ENCODE data around the gene NRDC. TPM values are rescaled to one million over a fixed set of nuclear protein-coding genes. Genes with fewer than 3 reads are reported as not detected.

Gene NRDC
- total RNA-seq, 1 experiment from 2014 or later, result 147 TPM

GRCh38 chr1:51859333-51859732 is 19.2 kb downstream of the NRDC start:
- TF ChIP-seq CTCF (conservative IDR thresholded peaks at IDR 0.05), result no peak
- H2AK5ac ChIP-seq (ENCODE audit: insufficient read length, low read length), result no peak overlapping the region
- peak overlapping the region; percentile 36 for H3K4me2 ChIP-seq (ENCODE audit: insufficient read depth, insufficient read length, low read length)

More at GRCh38 chr1:51859333-51859732, 19.2 kb downstream of the NRDC start:
- H3K18ac ChIP-seq (ENCODE audit: insufficient read length, low read depth, low read length), result no peak overlapping the region
- H3K9ac ChIP-seq (ENCODE audit: extremely low read depth, insufficient read length, low read length), result no peak overlapping the region
- H3K9me3 ChIP-seq (ENCODE audit: control insufficient read depth, low read depth, low read length), result no peaks in the 10 kb centered on the region
- Mint-ChIP-seq H3K4me1 (peaks cover 30% of the 10 kb centered on the region in 2 experiments), H3K4me3 (no peak overlapping the region), H3K27ac (peak overlapping the region; percentile 68 to 84 (median 83); a peak in 5 of 7 replicates), H3K27me3 (ENCODE audit: low read depth) (no peaks in the 10 kb centered on the region), H3K9me3 (no peaks in the 10 kb centered on the region), H3K36me3 (ENCODE audit: insufficient read depth in 1 of 3, low read depth in 3 of 3) (peaks cover 5 to 9% (median 8%) of the 10 kb centered on the region in 3 experiments; a peak in 6 of 7 replicates)
- peak overlapping the region; percentile 87 for H2BK5ac ChIP-seq (ENCODE audit: insufficient read length, low read length)
- H2BK20ac ChIP-seq (ENCODE audit: low read depth, low read length, poor library complexity, severe bottlenecking), result no peak overlapping the region
- no peak overlapping the region for H2AFZ ChIP-seq (ENCODE audit: low read length)
- no peak overlapping the region for H4K8ac ChIP-seq (replicated peaks; ENCODE audit: insufficient read length, low read depth, low read length)
- H4K91ac ChIP-seq (ENCODE audit: insufficient read length, low read depth, low read length), result no peak overlapping the region
- no peak overlapping the region for H2BK12ac ChIP-seq (ENCODE audit: insufficient read length, low read depth, low read length)
- H3K4me1 ChIP-seq (ENCODE audit: insufficient read depth, low read length), result peaks cover 8% of the 10 kb centered on the region; the same call in 1 of the 2 replicates
- no peak overlapping the region for H2BK120ac ChIP-seq (ENCODE audit: low read depth, low read length, poor library complexity, severe bottlenecking)
- no peak overlapping the region for H3K23ac ChIP-seq (ENCODE audit: insufficient read length, low read depth, low read length)
- no peaks in the 10 kb centered on the region for H3K23me2 ChIP-seq (ENCODE audit: insufficient read length, low read depth, low read length, poor library complexity, severe bottlenecking)
- H3K27ac ChIP-seq (ENCODE audit: insufficient read length, low read depth, low read length), result peak overlapping the region; percentile 29
- no CpG with 5 or more reads among the region's 2 CpGs for WGBS (ENCODE audit: extremely low coverage, insufficient read length, low lambda C conversion rate)
- no peak overlapping the region for H3K14ac ChIP-seq (ENCODE audit: insufficient read depth, low read length)
- DNase-seq, result no peak
- no peak overlapping the region for H4K5ac ChIP-seq (ENCODE audit: insufficient read length, low read depth, low read length)
- no peaks in the 10 kb centered on the region for H3K27me3 ChIP-seq (ENCODE audit: insufficient read depth, low read length)
- H3K79me2 ChIP-seq (ENCODE audit: insufficient read depth, low read length), result peaks cover 6% of the 10 kb centered on the region; the same call in 1 of the 2 replicates
- no peaks in the 10 kb centered on the region for H4K20me1 ChIP-seq (ENCODE audit: control insufficient read depth, insufficient read depth, insufficient read length)
- no peak overlapping the region for H3T11ph ChIP-seq (ENCODE audit: low read length)
- no peak overlapping the region for H3K4ac ChIP-seq (ENCODE audit: low read depth, low read length)
- H3K56ac ChIP-seq (ENCODE audit: insufficient read length, low read depth, low read length), result no peak overlapping the region
- H3K79me1 ChIP-seq (ENCODE audit: insufficient read depth, low read depth, low read length, poor library complexity, severe bottlenecking), result peaks cover 11% of the 10 kb centered on the region
- no peak overlapping the region for H2BK15ac ChIP-seq (ENCODE audit: low read depth, low read length)

Data from H9 (cell line).